ENCODE data around the gene MOB1B. TPM values are rescaled to one million over a fixed set of nuclear protein-coding genes. Genes with fewer than 3 reads are reported as not detected.

The MOB1B gene
- total and polyA plus RNA-seq, 2 of the 13 experiments (the other 11 are each of a cell fraction or from before 2014, with no cell fraction given), result 3.9 to 4.0 TPM

DNA sequence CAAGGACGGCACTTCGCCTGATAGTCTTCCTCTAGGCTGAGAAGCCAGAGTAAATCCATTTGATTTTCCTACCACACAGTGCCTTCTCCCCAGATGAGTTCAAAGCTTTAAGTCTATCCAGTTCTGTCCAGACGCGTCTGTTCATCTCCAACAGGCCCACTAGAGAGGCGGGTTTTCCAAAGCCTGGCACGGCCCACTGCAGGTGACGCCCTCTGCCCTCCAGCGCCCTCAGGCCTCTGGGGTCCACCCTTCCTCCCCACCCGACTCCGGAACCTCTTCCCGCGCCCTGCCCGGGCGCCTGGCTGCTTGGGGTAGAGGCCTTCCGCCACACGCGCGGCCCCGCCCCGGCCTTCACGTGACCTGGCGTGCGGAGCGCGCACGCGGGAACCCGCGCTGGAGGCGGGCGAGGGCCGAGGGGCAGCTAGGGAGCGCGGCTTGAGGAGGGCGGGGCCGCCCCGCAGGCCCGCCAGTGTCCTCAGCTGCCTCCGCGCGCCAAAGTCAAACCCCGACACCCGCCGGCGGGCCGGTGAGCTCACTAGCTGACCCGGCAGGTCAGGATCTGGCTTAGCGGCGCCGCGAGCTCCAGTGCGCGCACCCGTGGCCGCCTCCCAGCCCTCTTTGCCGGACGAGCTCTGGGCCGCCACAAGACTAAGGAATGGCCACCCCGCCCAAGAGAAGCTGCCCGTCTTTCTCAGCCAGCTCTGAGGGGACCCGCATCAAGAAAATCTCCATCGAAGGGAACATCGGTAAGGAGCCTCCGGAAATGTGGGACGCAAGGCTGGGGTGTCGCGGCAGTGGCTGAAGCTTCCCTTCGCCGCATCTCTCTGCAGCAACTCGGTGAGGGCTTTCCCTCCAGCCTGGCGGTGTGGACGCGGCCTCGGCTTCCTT, 91.3 kb downstream of the MOB1B start, which contains the start of gene DCK (continued):
- TF ChIP-seq, protein P1, sequence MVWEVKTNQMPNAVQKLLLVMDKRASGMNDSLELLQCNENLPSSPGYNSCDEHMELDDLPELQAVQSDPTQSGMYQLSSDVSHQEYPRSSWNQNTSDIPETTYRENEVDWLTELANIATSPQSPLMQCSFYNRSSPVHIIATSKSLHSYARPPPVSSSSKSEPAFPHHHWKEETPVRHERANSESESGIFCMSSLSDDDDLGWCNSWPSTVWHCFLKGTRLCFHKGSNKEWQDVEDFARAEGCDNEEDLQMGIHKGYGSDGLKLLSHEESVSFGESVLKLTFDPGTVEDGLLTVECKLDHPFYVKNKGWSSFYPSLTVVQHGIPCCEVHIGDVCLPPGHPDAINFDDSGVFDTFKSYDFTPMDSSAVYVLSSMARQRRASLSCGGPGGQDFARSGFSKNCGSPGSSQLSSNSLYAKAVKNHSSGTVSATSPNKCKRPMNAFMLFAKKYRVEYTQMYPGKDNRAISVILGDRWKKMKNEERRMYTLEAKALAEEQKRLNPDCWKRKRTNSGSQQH (CRISPR knock-in tag; IDR thresholded peaks at IDR 0.05; ENCODE audit: low read depth), result no peak
- TF ChIP-seq, protein P2, sequence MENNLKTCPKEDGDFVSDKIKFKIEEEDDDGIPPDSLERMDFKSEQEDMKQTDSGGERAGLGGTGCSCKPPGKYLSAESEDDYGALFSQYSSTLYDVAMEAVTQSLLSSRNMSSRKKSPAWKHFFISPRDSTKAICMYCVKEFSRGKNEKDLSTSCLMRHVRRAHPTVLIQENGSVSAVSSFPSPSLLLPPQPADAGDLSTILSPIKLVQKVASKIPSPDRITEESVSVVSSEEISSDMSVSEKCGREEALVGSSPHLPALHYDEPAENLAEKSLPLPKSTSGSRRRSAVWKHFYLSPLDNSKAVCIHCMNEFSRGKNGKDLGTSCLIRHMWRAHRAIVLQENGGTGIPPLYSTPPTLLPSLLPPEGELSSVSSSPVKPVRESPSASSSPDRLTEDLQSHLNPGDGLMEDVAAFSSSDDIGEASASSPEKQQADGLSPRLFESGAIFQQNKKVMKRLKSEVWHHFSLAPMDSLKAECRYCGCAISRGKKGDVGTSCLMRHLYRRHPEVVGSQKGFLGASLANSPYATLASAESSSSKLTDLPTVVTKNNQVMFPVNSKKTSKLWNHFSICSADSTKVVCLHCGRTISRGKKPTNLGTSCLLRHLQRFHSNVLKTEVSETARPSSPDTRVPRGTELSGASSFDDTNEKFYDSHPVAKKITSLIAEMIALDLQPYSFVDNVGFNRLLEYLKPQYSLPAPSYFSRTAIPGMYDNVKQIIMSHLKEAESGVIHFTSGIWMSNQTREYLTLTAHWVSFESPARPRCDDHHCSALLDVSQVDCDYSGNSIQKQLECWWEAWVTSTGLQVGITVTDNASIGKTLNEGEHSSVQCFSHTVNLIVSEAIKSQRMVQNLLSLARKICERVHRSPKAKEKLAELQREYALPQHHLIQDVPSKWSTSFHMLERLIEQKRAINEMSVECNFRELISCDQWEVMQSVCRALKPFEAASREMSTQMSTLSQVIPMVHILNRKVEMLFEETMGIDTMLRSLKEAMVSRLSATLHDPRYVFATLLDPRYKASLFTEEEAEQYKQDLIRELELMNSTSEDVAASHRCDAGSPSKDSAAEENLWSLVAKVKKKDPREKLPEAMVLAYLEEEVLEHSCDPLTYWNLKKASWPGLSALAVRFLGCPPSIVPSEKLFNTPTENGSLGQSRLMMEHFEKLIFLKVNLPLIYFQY (CRISPR knock-in tag; IDR thresholded peaks at IDR 0.05; ENCODE audit: borderline replicate concordance), result peak; percentile 76; the same call in 1 of the 2 replicates
- no peak for TF ChIP-seq FOXJ3 (CRISPR knock-in tag; IDR thresholded peaks at IDR 0.05; ENCODE audit: borderline replicate concordance)
- TF ChIP-seq, protein P3, sequence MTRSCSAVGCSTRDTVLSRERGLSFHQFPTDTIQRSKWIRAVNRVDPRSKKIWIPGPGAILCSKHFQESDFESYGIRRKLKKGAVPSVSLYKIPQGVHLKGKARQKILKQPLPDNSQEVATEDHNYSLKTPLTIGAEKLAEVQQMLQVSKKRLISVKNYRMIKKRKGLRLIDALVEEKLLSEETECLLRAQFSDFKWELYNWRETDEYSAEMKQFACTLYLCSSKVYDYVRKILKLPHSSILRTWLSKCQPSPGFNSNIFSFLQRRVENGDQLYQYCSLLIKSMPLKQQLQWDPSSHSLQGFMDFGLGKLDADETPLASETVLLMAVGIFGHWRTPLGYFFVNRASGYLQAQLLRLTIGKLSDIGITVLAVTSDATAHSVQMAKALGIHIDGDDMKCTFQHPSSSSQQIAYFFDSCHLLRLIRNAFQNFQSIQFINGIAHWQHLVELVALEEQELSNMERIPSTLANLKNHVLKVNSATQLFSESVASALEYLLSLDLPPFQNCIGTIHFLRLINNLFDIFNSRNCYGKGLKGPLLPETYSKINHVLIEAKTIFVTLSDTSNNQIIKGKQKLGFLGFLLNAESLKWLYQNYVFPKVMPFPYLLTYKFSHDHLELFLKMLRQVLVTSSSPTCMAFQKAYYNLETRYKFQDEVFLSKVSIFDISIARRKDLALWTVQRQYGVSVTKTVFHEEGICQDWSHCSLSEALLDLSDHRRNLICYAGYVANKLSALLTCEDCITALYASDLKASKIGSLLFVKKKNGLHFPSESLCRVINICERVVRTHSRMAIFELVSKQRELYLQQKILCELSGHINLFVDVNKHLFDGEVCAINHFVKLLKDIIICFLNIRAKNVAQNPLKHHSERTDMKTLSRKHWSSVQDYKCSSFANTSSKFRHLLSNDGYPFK (CRISPR knock-in tag; IDR thresholded peaks at IDR 0.05; ENCODE audit: borderline replicate concordance), result peak; percentile 35; the same call in 1 of the 2 replicates
- TF ChIP-seq, protein P4, sequence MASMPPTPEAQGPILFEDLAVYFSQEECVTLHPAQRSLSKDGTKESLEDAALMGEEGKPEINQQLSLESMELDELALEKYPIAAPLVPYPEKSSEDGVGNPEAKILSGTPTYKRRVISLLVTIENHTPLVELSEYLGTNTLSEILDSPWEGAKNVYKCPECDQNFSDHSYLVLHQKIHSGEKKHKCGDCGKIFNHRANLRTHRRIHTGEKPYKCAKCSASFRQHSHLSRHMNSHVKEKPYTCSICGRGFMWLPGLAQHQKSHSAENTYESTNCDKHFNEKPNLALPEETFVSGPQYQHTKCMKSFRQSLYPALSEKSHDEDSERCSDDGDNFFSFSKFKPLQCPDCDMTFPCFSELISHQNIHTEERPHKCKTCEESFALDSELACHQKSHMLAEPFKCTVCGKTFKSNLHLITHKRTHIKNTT (CRISPR knock-in tag; IDR thresholded peaks at IDR 0.05), result no peak
- TF ChIP-seq, protein P5, sequence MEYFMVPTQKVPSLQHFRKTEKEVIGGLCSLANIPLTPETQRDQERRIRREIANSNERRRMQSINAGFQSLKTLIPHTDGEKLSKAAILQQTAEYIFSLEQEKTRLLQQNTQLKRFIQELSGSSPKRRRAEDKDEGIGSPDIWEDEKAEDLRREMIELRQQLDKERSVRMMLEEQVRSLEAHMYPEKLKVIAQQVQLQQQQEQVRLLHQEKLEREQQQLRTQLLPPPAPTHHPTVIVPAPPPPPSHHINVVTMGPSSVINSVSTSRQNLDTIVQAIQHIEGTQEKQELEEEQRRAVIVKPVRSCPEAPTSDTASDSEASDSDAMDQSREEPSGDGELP (IDR thresholded peaks at IDR 0.05; ENCODE audit: borderline replicate concordance, low read depth), result peak; percentile 77; the same call in 1 of the 2 replicates
- TF ChIP-seq ATF1 (CRISPR knock-in tag; IDR thresholded peaks at IDR 0.05), result 0 out of 2 replicates have a peak, but pooled peaks have one; percentile 29
- no peak for TF ChIP-seq ZNF44 (CRISPR knock-in tag; IDR thresholded peaks at IDR 0.05)
- TF ChIP-seq, protein P6, sequence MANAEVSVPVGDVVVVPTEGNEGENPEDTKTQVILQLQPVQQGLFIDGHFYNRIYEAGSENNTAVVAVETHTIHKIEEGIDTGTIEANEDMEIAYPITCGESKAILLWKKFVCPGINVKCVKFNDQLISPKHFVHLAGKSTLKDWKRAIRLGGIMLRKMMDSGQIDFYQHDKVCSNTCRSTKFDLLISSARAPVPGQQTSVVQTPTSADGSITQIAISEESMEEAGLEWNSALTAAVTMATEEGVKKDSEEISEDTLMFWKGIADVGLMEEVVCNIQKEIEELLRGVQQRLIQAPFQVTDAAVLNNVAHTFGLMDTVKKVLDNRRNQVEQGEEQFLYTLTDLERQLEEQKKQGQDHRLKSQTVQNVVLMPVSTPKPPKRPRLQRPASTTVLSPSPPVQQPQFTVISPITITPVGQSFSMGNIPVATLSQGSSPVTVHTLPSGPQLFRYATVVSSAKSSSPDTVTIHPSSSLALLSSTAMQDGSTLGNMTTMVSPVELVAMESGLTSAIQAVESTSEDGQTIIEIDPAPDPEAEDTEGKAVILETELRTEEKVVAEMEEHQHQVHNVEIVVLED (CRISPR knock-in tag; IDR thresholded peaks at IDR 0.05; ENCODE audit: borderline replicate concordance), result peak; percentile 78
- TF ChIP-seq, protein P7, sequence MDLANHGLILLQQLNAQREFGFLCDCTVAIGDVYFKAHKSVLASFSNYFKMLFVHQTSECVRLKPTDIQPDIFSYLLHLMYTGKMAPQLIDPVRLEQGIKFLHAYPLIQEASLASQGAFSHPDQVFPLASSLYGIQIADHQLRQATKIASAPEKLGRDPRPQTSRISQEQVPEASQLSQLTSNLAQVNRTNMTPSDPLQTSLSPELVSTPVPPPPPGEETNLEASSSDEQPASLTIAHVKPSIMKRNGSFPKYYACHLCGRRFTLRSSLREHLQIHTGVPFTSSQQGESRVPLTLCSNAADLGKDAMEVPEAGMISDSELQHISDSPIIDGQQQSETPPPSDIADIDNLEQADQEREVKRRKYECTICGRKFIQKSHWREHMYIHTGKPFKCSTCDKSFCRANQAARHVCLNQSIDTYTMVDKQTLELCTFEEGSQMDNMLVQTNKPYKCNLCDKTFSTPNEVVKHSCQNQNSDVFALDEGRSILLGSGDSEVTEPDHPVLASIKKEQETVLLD (CRISPR knock-in tag; IDR thresholded peaks at IDR 0.05; ENCODE audit: low read depth), result no peak
- TF ChIP-seq ZMYM4 (CRISPR knock-in tag; IDR thresholded peaks at IDR 0.05), result peak; percentile 93
- TF ChIP-seq HNRNPK (IDR thresholded peaks at IDR 0.05; ENCODE audit: low read depth, low read length, poor library complexity, severe bottlenecking), result peak; percentile 83
